ENCODE measurements around the gene RBM3. TPM values are rescaled to one million over a fixed set of nuclear protein-coding genes. Genes with fewer than 3 reads are reported as not detected.

Gene RBM3
- total and polyA plus RNA-seq, 2 of the 8 experiments (the other 6 are each of a cell fraction or from before 2014, with no cell fraction given) = 99.6 to 164 TPM

DNA sequence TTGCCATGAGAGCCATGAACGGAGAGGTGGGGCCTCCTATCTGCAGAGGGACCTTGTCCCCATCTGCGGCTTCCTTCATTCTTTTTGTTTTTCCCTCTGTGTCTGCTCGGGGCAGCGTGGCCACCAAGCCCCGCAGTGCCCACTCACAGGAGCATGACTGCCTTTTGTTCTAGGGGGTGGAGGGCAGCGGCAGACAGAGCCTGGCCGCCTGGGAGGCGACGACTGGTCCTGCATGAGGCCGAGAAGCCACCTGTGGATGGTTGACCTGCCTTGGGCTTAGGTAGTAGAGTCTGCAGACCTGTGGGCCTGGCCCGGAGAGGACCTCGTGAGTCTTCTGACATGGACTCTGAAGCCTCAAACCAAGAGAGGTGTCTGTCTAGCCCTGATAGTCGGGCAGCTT is 1.4 kb downstream of the RBM3 start (continued):
- TF ChIP-seq HDAC6 (IDR thresholded peaks at IDR 0.05; ENCODE audit: low read depth, low read length) = no peak
- no peak for TF ChIP-seq TAF1 (IDR thresholded peaks at IDR 0.05; ENCODE audit: low read depth, low read length)
- no peak for TF ChIP-seq CTCF (IDR thresholded peaks at IDR 0.05; ENCODE audit: control extremely low read depth in 1 of 3, insufficient read depth in 1 of 3, low read depth in 1 of 3, low read length in 3 of 3)
- TF ChIP-seq SRF (IDR thresholded peaks at IDR 0.05; ENCODE audit: low read depth, low read length) = no peak
- TF ChIP-seq, protein P1, sequence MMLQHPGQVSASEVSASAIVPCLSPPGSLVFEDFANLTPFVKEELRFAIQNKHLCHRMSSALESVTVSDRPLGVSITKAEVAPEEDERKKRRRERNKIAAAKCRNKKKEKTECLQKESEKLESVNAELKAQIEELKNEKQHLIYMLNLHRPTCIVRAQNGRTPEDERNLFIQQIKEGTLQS (IDR thresholded peaks at IDR 0.05; ENCODE audit: insufficient read depth, low read depth, low read length) = no peak
